HEK293T (cell line): ENCODE measurements around the gene CELF4.

ENCODE experiments used
- ARNT ChIP-seq: fragments of 450-650 bp; IDR thresholded peaks from 2 replicates; pipeline ENCODE4 v1.6.1; 2017; ENCODE audit warnings: mild to moderate bottlenecking
- BHLHE40 ChIP-seq: fragments of 450-650 bp; IDR thresholded peaks from 2 replicates; pipeline ENCODE4 v1.6.1; 2016; ENCODE audit warnings: mild to moderate bottlenecking, moderate library complexity, borderline replicate concordance
- ELF4 ChIP-seq: fragments of 450-650 bp; IDR thresholded peaks from 2 replicates; pipeline ENCODE4 v1.6.1; 2017; ENCODE audit warnings: antibody characterized with exemption
- FOXA1 ChIP-seq: fragments of 450-650 bp; IDR thresholded peaks from 2 replicates; pipeline ENCODE4 v1.6.1; 2016; ENCODE audit warnings: mild to moderate bottlenecking
- FOXK2 ChIP-seq: fragments of 450-650 bp; IDR thresholded peaks from 2 replicates; pipeline ENCODE4 v1.6.1; 2016; ENCODE audit warnings: mild to moderate bottlenecking
- FOXM1 ChIP-seq: fragments of 450-650 bp; IDR thresholded peaks from 2 replicates; pipeline ENCODE4 v1.6.1; 2017; ENCODE audit warnings: mild to moderate bottlenecking, borderline replicate concordance
- HDGF ChIP-seq: fragments of 450-650 bp; IDR thresholded peaks from 2 replicates; pipeline ENCODE4 v1.6.1; 2017; ENCODE audit warnings: antibody characterized with exemption, borderline replicate concordance
- L3MBTL2 ChIP-seq: fragments of 450-650 bp; conservative IDR thresholded peaks from 2 replicates; pipeline ENCODE4 v1.6.1; 2016; ENCODE audit warnings: mild to moderate bottlenecking
- NFRKB ChIP-seq: fragments of 450-650 bp; IDR thresholded peaks from 2 replicates; pipeline ENCODE4 v1.6.1; 2016; ENCODE audit warnings: mild to moderate bottlenecking, moderate library complexity
- PKNOX1 ChIP-seq: fragments of 450-650 bp; IDR thresholded peaks from 2 replicates; pipeline ENCODE4 v1.6.1; 2016
- SP1 ChIP-seq: fragments of 450-650 bp; IDR thresholded peaks from 2 replicates; pipeline ENCODE4 v1.6.1; 2017
- SUZ12 ChIP-seq: fragments of 450-650 bp; IDR thresholded peaks from 2 replicates; pipeline ENCODE4 v1.6.1; 2016; ENCODE audit warnings: mild to moderate bottlenecking
- ZNF384 ChIP-seq: fragments of 450-650 bp; IDR thresholded peaks from 2 replicates; pipeline ENCODE4 v1.6.1; 2016

- TF ChIP-seq NFRKB: no peak
- TF ChIP-seq SUZ12: no peak
- TF ChIP-seq FOXA1: no peak
- TF ChIP-seq PKNOX1: no peak
- no peak for TF ChIP-seq ZNF384
- TF ChIP-seq SP1: no peak
- no peak for TF ChIP-seq BHLHE40
- TF ChIP-seq ARNT: no peak
- no peak for TF ChIP-seq HDGF
- no peak for TF ChIP-seq FOXM1
- TF ChIP-seq L3MBTL2: no peak
- no peak for TF ChIP-seq FOXK2
- TF ChIP-seq ELF4: no peak
Measured at GRCh38 chr18:37398248-37398920, 167.2 kb downstream of the CELF4 start.
